ENCODE measurements around the gene ARHGEF25. TPM values are rescaled to one million over a fixed set of nuclear protein-coding genes. Genes with fewer than 3 reads are reported as not detected.

The ARHGEF25 gene
- total and polyA plus RNA-seq, 2 of the 13 experiments (the other 11 are each of a cell fraction or from before 2014, with no cell fraction given): 11.5 to 12.5 TPM

Other genes with a start within 250 kb of the ARHGEF25 start
- gene R3HDM2, start 180.4 kb upstream of the ARHGEF25 start, total RNA-seq (2016; rRNA removed; fragmentation: Illumina TruSeq; extraction: Trizol): 8.3 and 11.1 TPM in 2 replicates
- 23.5 and 26.2 TPM in 2 replicates for gene R3HDM2, start 180.4 kb upstream of the ARHGEF25 start, polyA plus RNA-seq (2011; rRNA removed)
- gene INHBC, start 176.7 kb upstream of the ARHGEF25 start, total RNA-seq (2016; rRNA removed; fragmentation: Illumina TruSeq; extraction: Trizol): 1.5 and 1.8 TPM in 2 replicates
- gene INHBC, start 176.7 kb upstream of the ARHGEF25 start, polyA plus RNA-seq (2011; rRNA removed): 12.7 and 13.8 TPM in 2 replicates
- 6.8 and 17.0 TPM in 2 replicates for gene INHBE, start 156.1 kb upstream of the ARHGEF25 start, total RNA-seq (2016; rRNA removed; fragmentation: Illumina TruSeq; extraction: Trizol)
- 32.0 and 55.8 TPM in 2 replicates for gene INHBE, start 156.1 kb upstream of the ARHGEF25 start, polyA plus RNA-seq (2011; rRNA removed)
- 0.20 TPM in 1 of 2 replicates, not detected in the other for gene GLI1, start 151.7 kb upstream of the ARHGEF25 start, total RNA-seq (2016; rRNA removed; fragmentation: Illumina TruSeq; extraction: Trizol)
- gene GLI1, start 151.7 kb upstream of the ARHGEF25 start, polyA plus RNA-seq (2011; rRNA removed): 0.09 and 0.27 TPM in 2 replicates
- 0.18 TPM in 1 of 2 replicates, not detected in the other for gene ARHGAP9, start 131.6 kb upstream of the ARHGEF25 start, total RNA-seq (2016; rRNA removed; fragmentation: Illumina TruSeq; extraction: Trizol)
- 0.95 and 1.2 TPM in 2 replicates for gene ARHGAP9, start 131.6 kb upstream of the ARHGEF25 start, polyA plus RNA-seq (2011; rRNA removed)
- 177 and 181 TPM in 2 replicates for gene MARS1, start 123.4 kb upstream of the ARHGEF25 start, total RNA-seq (2016; rRNA removed; fragmentation: Illumina TruSeq; extraction: Trizol)
- gene MARS1, start 123.4 kb upstream of the ARHGEF25 start, polyA plus RNA-seq (2011; rRNA removed): 115 and 167 TPM in 2 replicates
- gene DDIT3, start 90.9 kb upstream of the ARHGEF25 start, total RNA-seq (2016; rRNA removed; fragmentation: Illumina TruSeq; extraction: Trizol): 17.5 and 27.5 TPM in 2 replicates
- 45.2 and 48.7 TPM in 2 replicates for gene DDIT3, start 90.9 kb upstream of the ARHGEF25 start, polyA plus RNA-seq (2011; rRNA removed)
- 4.1 and 5.1 TPM in 2 replicates for gene MBD6, start 88.6 kb upstream of the ARHGEF25 start, total RNA-seq (2016; rRNA removed; fragmentation: Illumina TruSeq; extraction: Trizol)
- 5.9 and 6.1 TPM in 2 replicates for gene MBD6, start 88.6 kb upstream of the ARHGEF25 start, polyA plus RNA-seq (2011; rRNA removed)
- gene DCTN2, start 64.2 kb upstream of the ARHGEF25 start, total RNA-seq (2016; rRNA removed; fragmentation: Illumina TruSeq; extraction: Trizol): 72.0 and 75.5 TPM in 2 replicates
- gene DCTN2, start 64.2 kb upstream of the ARHGEF25 start, polyA plus RNA-seq (2011; rRNA removed): 77.4 and 85.7 TPM in 2 replicates
- gene KIF5A, start 61.4 kb upstream of the ARHGEF25 start, total RNA-seq (2016; rRNA removed; fragmentation: Illumina TruSeq; extraction: Trizol): 1.1 and 1.6 TPM in 2 replicates
- gene KIF5A, start 61.4 kb upstream of the ARHGEF25 start, polyA plus RNA-seq (2011; rRNA removed): 10.3 and 11.9 TPM in 2 replicates
- gene PIP4K2C, start 20.2 kb upstream of the ARHGEF25 start, total RNA-seq (2016; rRNA removed; fragmentation: Illumina TruSeq; extraction: Trizol): 23.6 and 26.4 TPM in 2 replicates
- gene PIP4K2C, start 20.2 kb upstream of the ARHGEF25 start, polyA plus RNA-seq (2011; rRNA removed): 21.7 and 23.3 TPM in 2 replicates
- 5.4 and 9.0 TPM in 2 replicates for gene DTX3, start 6.6 kb upstream of the ARHGEF25 start, total RNA-seq (2016; rRNA removed; fragmentation: Illumina TruSeq; extraction: Trizol)
- 27.2 and 28.7 TPM in 2 replicates for gene DTX3, start 6.6 kb upstream of the ARHGEF25 start, polyA plus RNA-seq (2011; rRNA removed)
- gene B4GALNT1, start 21.8 kb downstream of the ARHGEF25 start, total RNA-seq (2016; rRNA removed; fragmentation: Illumina TruSeq; extraction: Trizol): 1.9 and 4.5 TPM in 2 replicates
- 5.4 and 5.9 TPM in 2 replicates for gene B4GALNT1, start 21.8 kb downstream of the ARHGEF25 start, polyA plus RNA-seq (2011; rRNA removed)
- gene OS9, start 82.7 kb downstream of the ARHGEF25 start, total RNA-seq (2016; rRNA removed; fragmentation: Illumina TruSeq; extraction: Trizol): 51.7 and 156 TPM in 2 replicates
- gene OS9, start 82.7 kb downstream of the ARHGEF25 start, polyA plus RNA-seq (2011; rRNA removed): 206 and 225 TPM in 2 replicates
- gene AGAP2, start 127.3 kb downstream of the ARHGEF25 start, total RNA-seq (2016; rRNA removed; fragmentation: Illumina TruSeq; extraction: Trizol): 0.38 and 0.81 TPM in 2 replicates
- gene AGAP2, start 127.3 kb downstream of the ARHGEF25 start, polyA plus RNA-seq (2011; rRNA removed): 0.45 and 0.73 TPM in 2 replicates
- gene TSPAN31, start 133.6 kb downstream of the ARHGEF25 start, total RNA-seq (2016; rRNA removed; fragmentation: Illumina TruSeq; extraction: Trizol): 5.4 and 10.4 TPM in 2 replicates
- gene TSPAN31, start 133.6 kb downstream of the ARHGEF25 start, polyA plus RNA-seq (2011; rRNA removed): 24.6 and 27.3 TPM in 2 replicates
- gene CDK4, start 140.9 kb downstream of the ARHGEF25 start, total RNA-seq (2016; rRNA removed; fragmentation: Illumina TruSeq; extraction: Trizol): 209 and 255 TPM in 2 replicates
- gene CDK4, start 140.9 kb downstream of the ARHGEF25 start, polyA plus RNA-seq (2011; rRNA removed): 171 and 191 TPM in 2 replicates
- gene MARCHF9, start 143.7 kb downstream of the ARHGEF25 start, total RNA-seq (2016; rRNA removed; fragmentation: Illumina TruSeq; extraction: Trizol): 2.7 and 5.7 TPM in 2 replicates
- gene MARCHF9, start 143.7 kb downstream of the ARHGEF25 start, polyA plus RNA-seq (2011; rRNA removed): 9.6 and 14.5 TPM in 2 replicates
- 0.97 and 2.3 TPM in 2 replicates for gene CYP27B1, start 155.6 kb downstream of the ARHGEF25 start, total RNA-seq (2016; rRNA removed; fragmentation: Illumina TruSeq; extraction: Trizol)
- 3.0 and 3.4 TPM in 2 replicates for gene CYP27B1, start 155.6 kb downstream of the ARHGEF25 start, polyA plus RNA-seq (2011; rRNA removed)
- 34.7 and 35.5 TPM in 2 replicates for gene METTL1, start 160.7 kb downstream of the ARHGEF25 start, total RNA-seq (2016; rRNA removed; fragmentation: Illumina TruSeq; extraction: Trizol)
- 36.9 and 38.3 TPM in 2 replicates for gene METTL1, start 160.7 kb downstream of the ARHGEF25 start, polyA plus RNA-seq (2011; rRNA removed)
- 4.7 and 6.6 TPM in 2 replicates for gene EEF1AKMT3, start 161.2 kb downstream of the ARHGEF25 start, total RNA-seq (2016; rRNA removed; fragmentation: Illumina TruSeq; extraction: Trizol)
- 10.8 and 11.4 TPM in 2 replicates for gene EEF1AKMT3, start 161.2 kb downstream of the ARHGEF25 start, polyA plus RNA-seq (2011; rRNA removed)
- gene TSFM, start 171.4 kb downstream of the ARHGEF25 start, total RNA-seq (2016; rRNA removed; fragmentation: Illumina TruSeq; extraction: Trizol): 68.3 and 89.7 TPM in 2 replicates
- 24.0 and 29.8 TPM in 2 replicates for gene TSFM, start 171.4 kb downstream of the ARHGEF25 start, polyA plus RNA-seq (2011; rRNA removed)
- gene AVIL, start 207.3 kb downstream of the ARHGEF25 start, total RNA-seq (2016; rRNA removed; fragmentation: Illumina TruSeq; extraction: Trizol): 0.53 and 1.2 TPM in 2 replicates
- gene AVIL, start 207.3 kb downstream of the ARHGEF25 start, polyA plus RNA-seq (2011; rRNA removed): 1.4 and 2.0 TPM in 2 replicates
- gene CTDSP2, start 235.3 kb downstream of the ARHGEF25 start, total RNA-seq (2016; rRNA removed; fragmentation: Illumina TruSeq; extraction: Trizol): 38.1 and 42.4 TPM in 2 replicates
- gene CTDSP2, start 235.3 kb downstream of the ARHGEF25 start, polyA plus RNA-seq (2011; rRNA removed): 82.5 and 91.3 TPM in 2 replicates